HG03432 (cell line): ENCODE data around the gene TBC1D32.
"Not testable (repeated sequence)": the region's sequence is repeated elsewhere in the genome, so short reads cannot be mapped to it uniquely, and the experiment has no call there.

Experiments
- ATAC-seq: cut with Tn5 transposase; IDR thresholded peaks from one replicate; pipeline ENCODE4 v1.9.1; 2021; ENCODE audit warnings: mild to moderate bottlenecking, moderate library complexity; ENCODE audit not compliant: unreplicated experiment

Gene TBC1D32

GRCh38 chr6:121334299-121335086 lies at the start of gene TBC1D32:
TSS of gene TBC1D32 (minus strand) at chr6:121334480. CDS start at chr6:121334430, 50 bp downstream.
- ATAC-seq: peak; percentile 95

GRCh38 chr6:121383478-121383877 lies 49.2 kb upstream of the TBC1D32 start:
- ATAC-seq: no peak

- no peak for ATAC-seq
Measured at GRCh38 chr6:121382467-121383121, 48.3 kb upstream of the TBC1D32 start.

GRCh38 chr6:121376411-121376810 lies 42.1 kb upstream of the TBC1D32 start:
- ATAC-seq: no peak

- ATAC-seq: not testable (repeated sequence)
Measured at GRCh38 chr6:121374219-121374618, 39.9 kb upstream of the TBC1D32 start.

GRCh38 chr6:121365536-121366521 lies 31.5 kb upstream of the TBC1D32 start:
- ATAC-seq: no peak

GRCh38 chr6:121356575-121356974 lies 22.3 kb upstream of the TBC1D32 start:
- ATAC-seq: no peak

GRCh38 chr6:121354764-121355163 lies 20.5 kb upstream of the TBC1D32 start:
- ATAC-seq: no peak

GRCh38 chr6:121352941-121353340 lies 18.7 kb upstream of the TBC1D32 start:
- no peak for ATAC-seq

GRCh38 chr6:121351916-121352315 lies 17.6 kb upstream of the TBC1D32 start:
- no peak for ATAC-seq

GRCh38 chr6:121349596-121349995 lies 15.3 kb upstream of the TBC1D32 start:
- no peak for ATAC-seq

GRCh38 chr6:121347484-121347883 lies 13.2 kb upstream of the TBC1D32 start:
- ATAC-seq: no peak

- no peak for ATAC-seq
Measured at GRCh38 chr6:121344539-121344938, 10.3 kb upstream of the TBC1D32 start.

GRCh38 chr6:121339639-121340226 lies 5.5 kb upstream of the TBC1D32 start:
- ATAC-seq: no peak

- ATAC-seq: no peak
Measured at GRCh38 chr6:121338956-121339355, 4.7 kb upstream of the TBC1D32 start.

- ATAC-seq: no peak
Measured at GRCh38 chr6:121338366-121338765, 4.1 kb upstream of the TBC1D32 start.

GRCh38 chr6:121335087-121336008 lies 1.1 kb upstream of the TBC1D32 start:
- ATAC-seq: peak; percentile 2

GRCh38 chr6:121333694-121334093 lies 586 bp downstream of the TBC1D32 start:
- not testable (repeated sequence) for ATAC-seq

GRCh38 chr6:121333196-121333595 lies 1.1 kb downstream of the TBC1D32 start:
- ATAC-seq: no peak

GRCh38 chr6:121330516-121330915 lies 3.8 kb downstream of the TBC1D32 start:
- no peak for ATAC-seq
